Vagina (tissue), 2 donors: ENCODE data around the gene ANKRD44.

Experiments
- CTCF ChIP-seq, 3 experiments: fragments of 450-650 bp in 2 of 3; fragments of 200-600 bp in 1 of 3; sonication (generic) in 1 of 3; IDR thresholded peaks; one replicate each; pipeline ENCODE4 v1.5.1; 2017 to 2019; ENCODE audit warnings: antibody characterized with exemption in 3 of 3, mild to moderate bottlenecking in 2 of 3, moderate library complexity in 2 of 3
- POLR2A ChIP-seq, 2 donors: fragments of 450-650 bp; IDR thresholded peaks; one replicate each; pipeline ENCODE4 v1.6.1; 2017; ENCODE audit warnings: antibody characterized with exemption in 2 of 2, mild to moderate bottlenecking in 2 of 2, moderate library complexity in 2 of 2

- TF ChIP-seq CTCF (IDR thresholded peaks at IDR 0.05) (no peak), POLR2A (IDR thresholded peaks at IDR 0.05) (no peak)
Observed at GRCh38 chr2:196994764-196995163, 315.8 kb downstream of the ANKRD44 start.
